Activated naive CD8-positive, alpha-beta T cell treated with anti-CD3 and anti-CD28 coated beads for 36 hours (primary cell): ENCODE data around the gene OBP2B. TPM values are rescaled to one million over a fixed set of nuclear protein-coding genes. Genes with fewer than 3 reads are reported as not detected.
"Not testable (repeated sequence)": the region's sequence is repeated elsewhere in the genome, so short reads cannot be mapped to it uniquely, and the experiment has no call there.

Experiments
- DNase-seq: peaks from one replicate; pipeline ENCODE4 v3.0.0; 2021
- H3K27ac Mint-ChIP-seq: one replicate; pipeline ENCODE4 v1.8.0; 2022; ENCODE audit warnings: mild to moderate bottlenecking, moderate library complexity, mixed read lengths
- H3K27me3 Mint-ChIP-seq: one replicate; pipeline ENCODE4 v1.8.0; 2022; ENCODE audit warnings: mild to moderate bottlenecking, mixed read lengths
- H3K36me3 Mint-ChIP-seq: one replicate; pipeline ENCODE4 v1.8.0; 2021; ENCODE audit warnings: mild to moderate bottlenecking, mixed read lengths
- H3K4me1 Mint-ChIP-seq: one replicate; pipeline ENCODE4 v1.8.0; 2021; ENCODE audit warnings: mixed read lengths
- H3K4me3 Mint-ChIP-seq: one replicate; pipeline ENCODE4 v1.8.0; 2022; ENCODE audit warnings: mild to moderate bottlenecking, moderate library complexity, mixed read lengths
- H3K9me3 Mint-ChIP-seq: one replicate; pipeline ENCODE4 v1.8.0; 2022; ENCODE audit warnings: mixed read lengths
- total RNA-seq, 2 experiments: library from RNA; stranded (reverse); gene quantifications; one replicate each; pipeline ENCODE4 v1.2.3, GENCODE V29; 2021

OBP2B gene
- total RNA-seq, 2 experiments from 2014 or later = not detected

DNA sequence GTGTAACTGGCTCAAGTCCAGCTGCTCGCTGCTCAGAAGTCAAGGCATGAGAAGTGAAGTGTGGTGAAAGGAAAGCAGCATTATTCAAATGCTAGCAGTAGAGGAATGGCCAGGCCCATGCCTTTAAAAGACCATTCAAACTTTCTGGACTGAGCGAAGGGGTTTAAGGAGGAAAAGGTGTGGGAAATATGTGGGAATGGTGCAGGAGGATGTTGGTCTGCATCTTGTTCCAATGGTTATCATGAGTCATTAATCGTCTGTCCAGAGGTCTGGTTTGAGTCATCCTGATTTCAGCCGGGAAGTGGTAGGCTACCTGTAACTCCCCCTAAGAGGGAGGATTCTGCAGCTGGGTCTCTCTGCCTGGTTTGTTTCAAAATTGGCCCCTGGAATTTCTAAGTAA is 5.2 kb upstream of the OBP2B start:
- not testable (repeated sequence) for H3K9me3 Mint-ChIP-seq, H3K27ac Mint-ChIP-seq, H3K4me3 Mint-ChIP-seq, H3K4me1 Mint-ChIP-seq, DNase-seq, H3K36me3 Mint-ChIP-seq
- peaks cover 67% of the 10 kb centered on the region for H3K27me3 Mint-ChIP-seq

GRCh38 chr9:133210609-133211008 is 1.6 kb upstream of the OBP2B start:
- no peaks in the 10 kb centered on the region for H3K36me3 Mint-ChIP-seq
- H3K9me3 Mint-ChIP-seq = no peaks in the 10 kb centered on the region
- no peak overlapping the region for H3K4me3 Mint-ChIP-seq
- H3K27ac Mint-ChIP-seq = no peak overlapping the region
- peaks cover 44% of the 10 kb centered on the region for H3K27me3 Mint-ChIP-seq
- no peaks in the 10 kb centered on the region for H3K4me1 Mint-ChIP-seq
- DNase-seq = no peak

DNA sequence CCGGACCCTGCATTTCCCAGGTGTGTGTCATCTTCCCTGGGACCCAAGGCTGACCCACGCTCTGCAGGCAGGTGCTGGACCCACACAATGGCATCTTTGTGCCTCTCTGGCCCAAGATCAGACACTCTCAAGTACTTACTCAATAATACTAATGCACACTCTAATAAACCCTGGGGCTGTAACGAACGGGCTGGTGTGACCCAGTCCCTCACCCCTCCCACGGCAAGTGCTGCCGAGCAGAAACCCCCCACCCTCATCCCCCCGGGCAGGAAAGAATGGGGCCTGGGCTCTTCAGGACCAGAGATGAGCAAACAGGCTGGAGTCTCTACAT is 1.1 kb upstream of the OBP2B start:
- Mint-ChIP-seq H3K9me3 (no peaks in the 10 kb centered on the region), H3K4me1 (no peaks in the 10 kb centered on the region), H3K4me3 (no peak overlapping the region)

DNA sequence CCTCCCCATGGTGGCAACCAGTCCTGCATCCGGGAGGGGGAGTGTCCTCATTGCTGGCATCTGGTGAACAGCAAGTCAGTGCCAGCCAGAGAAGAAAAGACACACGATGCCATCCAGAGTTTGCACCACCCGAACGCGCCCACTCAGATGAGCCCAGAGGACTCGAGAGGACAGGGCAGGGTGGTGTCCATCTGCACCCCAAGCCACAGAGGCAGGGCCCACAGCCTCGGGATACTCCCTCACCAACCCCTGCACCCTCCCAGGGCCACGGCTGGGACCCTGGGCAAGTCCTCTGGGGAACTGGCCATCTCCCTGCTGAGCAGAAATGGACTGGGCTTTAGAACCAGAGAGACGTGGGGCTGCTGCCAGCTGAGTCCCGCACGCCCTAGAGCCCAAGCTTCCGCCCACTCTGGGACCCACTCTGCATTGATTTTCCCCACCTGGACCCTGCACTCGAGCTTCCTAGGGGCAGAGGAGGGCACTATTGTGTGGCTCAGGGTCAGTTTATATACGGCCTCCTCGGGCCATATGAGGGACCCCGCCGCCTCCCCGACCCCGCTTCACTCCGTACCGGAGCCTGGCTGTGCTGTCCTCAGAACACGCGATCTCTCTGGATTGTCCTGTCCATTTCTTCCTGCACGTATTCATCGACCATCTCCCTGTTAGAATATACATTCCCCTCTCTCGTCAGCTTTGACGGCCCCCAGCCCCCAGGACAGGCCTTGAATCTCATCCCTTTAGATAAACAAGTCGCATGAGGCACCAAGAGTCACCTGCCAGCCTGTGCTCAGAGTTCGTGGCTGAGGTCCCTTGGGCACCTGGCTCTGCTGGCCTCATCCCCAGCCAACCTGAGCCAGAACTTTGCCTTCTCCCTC is 514 bp upstream of the OBP2B start:
- DNase-seq, H3K27ac Mint-ChIP-seq, H3K36me3 Mint-ChIP-seq, H3K4me1 Mint-ChIP-seq, H3K4me3 Mint-ChIP-seq, H3K9me3 Mint-ChIP-seq: not testable (repeated sequence)
- peaks cover 34% of the 10 kb centered on the region for H3K27me3 Mint-ChIP-seq

More for the DNA sequence above, 1.1 kb upstream of the OBP2B start:
- H3K27ac Mint-ChIP-seq = no peak overlapping the region
- no peak for DNase-seq
- no peaks in the 10 kb centered on the region for H3K36me3 Mint-ChIP-seq
- H3K27me3 Mint-ChIP-seq = peaks cover 40% of the 10 kb centered on the region

- H3K9me3 Mint-ChIP-seq, H3K4me3 Mint-ChIP-seq, DNase-seq, H3K4me1 Mint-ChIP-seq, H3K27ac Mint-ChIP-seq, H3K36me3 Mint-ChIP-seq: not testable (repeated sequence)
- peaks cover 24% of the 10 kb centered on the region for H3K27me3 Mint-ChIP-seq
Measured at GRCh38 chr9:133208171-133208879, 725 bp downstream of the OBP2B start.

DNA sequence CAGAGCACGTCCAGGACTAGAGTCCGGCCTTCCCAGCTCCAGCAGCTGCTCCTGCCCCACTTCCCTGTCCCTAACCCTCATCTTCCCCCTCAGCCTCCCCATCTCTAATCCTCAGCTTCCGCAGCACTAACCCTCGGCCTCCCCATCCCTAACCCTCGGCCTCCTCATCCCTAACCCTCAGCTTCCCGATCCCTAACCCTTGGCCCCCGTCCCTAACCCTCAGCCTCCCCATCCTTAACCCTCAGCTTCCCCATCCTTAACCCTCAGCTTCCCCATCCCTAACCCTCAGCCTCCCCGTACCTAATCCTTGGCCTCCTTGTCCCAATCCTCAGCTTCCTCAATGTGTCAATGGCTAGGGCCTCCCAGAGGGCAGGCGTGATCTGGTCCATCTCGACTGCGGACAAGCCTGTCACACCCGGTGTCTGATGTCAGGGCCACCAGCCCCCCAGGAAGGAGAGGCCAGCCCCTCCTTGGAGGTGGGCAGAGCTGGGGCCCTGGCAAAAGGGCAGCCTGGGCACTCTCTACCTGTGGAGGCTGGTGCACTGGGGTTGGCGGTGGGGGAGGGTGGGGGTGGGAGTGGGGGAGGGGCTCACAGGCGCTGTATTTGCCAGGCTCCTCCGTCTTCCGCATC is 1.4 kb downstream of the OBP2B start:
- Mint-ChIP-seq H3K27me3 (peaks cover 20% of the 10 kb centered on the region), H3K36me3 (no peaks in the 10 kb centered on the region), H3K4me3 (no peak overlapping the region), H3K27ac (no peak overlapping the region), H3K9me3 (no peaks in the 10 kb centered on the region), H3K4me1 (no peaks in the 10 kb centered on the region)
- DNase-seq = no peak

GRCh38 chr9:133207021-133207531 is 2.0 kb downstream of the OBP2B start:
- H3K36me3 Mint-ChIP-seq = no peaks in the 10 kb centered on the region
- no peak for DNase-seq
- H3K27ac Mint-ChIP-seq = no peak overlapping the region
- H3K4me3 Mint-ChIP-seq = no peak overlapping the region
- H3K27me3 Mint-ChIP-seq = peaks cover 15% of the 10 kb centered on the region
- no peaks in the 10 kb centered on the region for H3K9me3 Mint-ChIP-seq
- no peaks in the 10 kb centered on the region for H3K4me1 Mint-ChIP-seq

- Mint-ChIP-seq H3K9me3 (no peaks in the 10 kb centered on the region), H3K36me3 (no peaks in the 10 kb centered on the region), H3K4me1 (no peaks in the 10 kb centered on the region), H3K4me3 (no peak overlapping the region), H3K27ac (no peak overlapping the region), H3K27me3 (peaks cover 11% of the 10 kb centered on the region)
- DNase-seq = no peak
Measured at GRCh38 chr9:133205996-133206931, 2.8 kb downstream of the OBP2B start.

GRCh38 chr9:133205481-133205887 is 3.6 kb downstream of the OBP2B start:
- H3K27me3 Mint-ChIP-seq = peaks cover 18% of the 10 kb centered on the region
- H3K36me3 Mint-ChIP-seq, H3K27ac Mint-ChIP-seq, H3K9me3 Mint-ChIP-seq, H3K4me3 Mint-ChIP-seq, H3K4me1 Mint-ChIP-seq, DNase-seq: not testable (repeated sequence)

- no peak for DNase-seq
- no peaks in the 10 kb centered on the region for H3K9me3 Mint-ChIP-seq
- H3K4me3 Mint-ChIP-seq = no peak overlapping the region
- H3K4me1 Mint-ChIP-seq = peaks cover 2% of the 10 kb centered on the region
- H3K27ac Mint-ChIP-seq = no peak overlapping the region
- no peaks in the 10 kb centered on the region for H3K36me3 Mint-ChIP-seq
- H3K27me3 Mint-ChIP-seq = peaks cover 19% of the 10 kb centered on the region
Measured at GRCh38 chr9:133204993-133205336, 4.1 kb downstream of the OBP2B start.

- no peak overlapping the region for H3K4me3 Mint-ChIP-seq
Measured at GRCh38 chr9:133204335-133204992, 4.6 kb downstream of the OBP2B start.

GRCh38 chr9:133203506-133204075 is 5.5 kb downstream of the OBP2B start:
- H3K27ac Mint-ChIP-seq = no peak overlapping the region
- H3K27me3 Mint-ChIP-seq = peaks cover 22% of the 10 kb centered on the region
- no peaks in the 10 kb centered on the region for H3K36me3 Mint-ChIP-seq
- peaks cover 2% of the 10 kb centered on the region for H3K4me1 Mint-ChIP-seq
- no peak overlapping the region for H3K4me3 Mint-ChIP-seq
- no peaks in the 10 kb centered on the region for H3K9me3 Mint-ChIP-seq
- no peak for DNase-seq

More at GRCh38 chr9:133204335-133204992, 4.6 kb downstream of the OBP2B start:
- H3K36me3 Mint-ChIP-seq = no peaks in the 10 kb centered on the region
- peaks cover 18% of the 10 kb centered on the region for H3K27me3 Mint-ChIP-seq
- no peak overlapping the region for H3K27ac Mint-ChIP-seq
- H3K4me1 Mint-ChIP-seq = peaks cover 2% of the 10 kb centered on the region
- H3K9me3 Mint-ChIP-seq = no peaks in the 10 kb centered on the region
- no peak for DNase-seq

GRCh38 chr9:133202688-133203453 is 6.2 kb downstream of the OBP2B start:
- no peak for DNase-seq
- H3K9me3 Mint-ChIP-seq = no peaks in the 10 kb centered on the region
- H3K27ac Mint-ChIP-seq = no peak overlapping the region
- no peak overlapping the region for H3K4me3 Mint-ChIP-seq
- peaks cover 2% of the 10 kb centered on the region for H3K4me1 Mint-ChIP-seq
- H3K36me3 Mint-ChIP-seq = no peaks in the 10 kb centered on the region
- H3K27me3 Mint-ChIP-seq = peaks cover 22% of the 10 kb centered on the region
